HepG2 (cell line): ENCODE results near the gene PLCB1. TPM values are rescaled to one million over a fixed set of nuclear protein-coding genes. Genes with fewer than 3 reads are reported as not detected.

ENCODE experiments used
- ATAC-seq: fragments of 200-7000 bp; cut with Tn5 transposase; 3 replicates; pipeline ENCODE4 v1.9.1; 2020; ENCODE audit warnings: mild to moderate bottlenecking, moderate library complexity
- BruUV-seq: library from RNA; stranded (reverse); fragments of 400-500 nt; replicated peaks from 2 replicates; lab custom pipeline; 2021; lab: Mats Ljungman, UMichigan
- CTCF ChIA-PET: fragments of 300-600 bp; formaldehyde crosslinking; extraction: SDS; loops from one replicate; lab custom pipeline; 2021; ENCODE audit warnings: low total read pairs, inconsistent platforms, low intra/inter-chr PET ratio; lab: Yijun Ruan, JAX
- POLR2A ChIA-PET: fragments of 350-600 bp; sonication (Branson Sonifier 250); formaldehyde crosslinking; loops from one replicate; lab custom pipeline; 2020; ENCODE audit warnings: antibody characterized with exemption, inconsistent platforms; lab: Yijun Ruan, JAX
- DNase-seq: peaks from one replicate; pipeline ENCODE4 v3.0.0-alpha.2; 2015; ENCODE audit warnings: low spot score
- FAIRE-seq: peaks from 3 replicates; lab custom pipeline; 2011; peaks lifted over from hg19 to GRCh38; lab: Jason Lieb, UNC
- H2AFZ ChIP-seq: one replicate; pipeline ENCODE4 v1.6.1; 2011; ENCODE audit warnings: low read length, inconsistent platforms
- H3K27ac ChIP-seq: fragments of 300-600 bp; 3 replicates; pipeline ENCODE4 v1.8.0; 2011; ENCODE audit warnings: mixed run types, mild to moderate bottlenecking, mixed read lengths, low read length, inconsistent platforms; ENCODE audit not compliant: insufficient read depth; ENCODE audit errors: extremely low read length
- H3K27me3 ChIP-seq, 2 experiments: fragments of 200-600 bp in 1 of 2; 2 replicates in 1 of 2; 3 replicates in 1 of 2; pipeline versions ENCODE4 v1.6.0 to v1.8.0; 2011; ENCODE audit warnings: low read length in 2 of 2, mild to moderate bottlenecking in 2 of 2, moderate library complexity in 2 of 2, inconsistent platforms in 1 of 2; ENCODE audit not compliant: insufficient read depth in 2 of 2, control insufficient read depth in 1 of 2
- H3K36me3 ChIP-seq, 2 experiments: fragments of 200-600 bp in 1 of 2; replicated peaks in 1 of 2; 2 replicates in 1 of 2; 3 replicates in 1 of 2; pipeline versions ENCODE4 v1.5.1 to v1.8.0; 2011; ENCODE audit warnings: low read length in 2 of 2, inconsistent platforms in 1 of 2; ENCODE audit not compliant: insufficient read depth in 2 of 2, control insufficient read depth in 1 of 2
- H3K4me1 ChIP-seq: 2 replicates; pipeline ENCODE4 v1.5.1; 2012; ENCODE audit warnings: low read length, inconsistent platforms; ENCODE audit not compliant: insufficient read depth
- H3K4me2 ChIP-seq: 2 replicates; pipeline ENCODE4 v1.6.0; 2011; ENCODE audit warnings: low read depth, low read length, inconsistent platforms
- H3K4me3 ChIP-seq, 3 experiments: fragments of 200-600 bp in 1 of 3; sonication (generic), shearing (Covaris generic) in 1 of 3; replicated peaks in 1 of 3; 2 replicates each; pipeline ENCODE4 v1.5.1; 2011 to 2016; ENCODE audit warnings: low read length in 3 of 3, inconsistent platforms in 2 of 3, low read depth in 2 of 3, mild to moderate bottlenecking in 2 of 3, control low read depth in 1 of 3, mixed read lengths in 1 of 3; ENCODE audit not compliant: insufficient read depth in 1 of 3
- H3K79me2 ChIP-seq: one replicate; pipeline ENCODE4 v1.6.1; 2011; ENCODE audit warnings: low read length, inconsistent platforms; ENCODE audit not compliant: insufficient read depth
- H3K9ac ChIP-seq: 2 replicates; pipeline ENCODE4 v1.6.0; 2011; ENCODE audit warnings: mild to moderate bottlenecking, low read depth, low read length, inconsistent platforms; ENCODE audit not compliant: insufficient read depth
- H3K9me3 ChIP-seq: 2 replicates; pipeline ENCODE4 v1.5.1; 2012; ENCODE audit warnings: mild to moderate bottlenecking, low read length
- H4K20me1 ChIP-seq: 2 replicates; pipeline ENCODE4 v1.6.0; 2011; ENCODE audit warnings: inconsistent platforms, mild to moderate bottlenecking, low read length, moderate library complexity; ENCODE audit not compliant: insufficient read depth
- CREB1 ChIP-seq, 2 experiments: fragments of 450-650 bp in 1 of 2; IDR thresholded peaks; 2 replicates each; pipeline ENCODE4 v1.6.1; 2016 to 2017; ENCODE audit warnings: control low read depth in 1 of 2, mild to moderate bottlenecking in 1 of 2, missing compliant biosample characterization in 1 of 2, missing genetic modification characterization in 1 of 2
- DMAP1 ChIP-seq: IDR thresholded peaks from 2 replicates; pipeline ENCODE4 v1.6.1; 2016
- STAG1 ChIP-seq: sonication (generic); formaldehyde crosslinking; IDR thresholded peaks from 2 replicates; pipeline ENCODE4 v1.4.0; 2020; ENCODE audit warnings: missing genetic modification reagents
- TCF12 ChIP-seq, 2 experiments: fragments of 450-650 bp in 1 of 2; sonication (generic) in 1 of 2; formaldehyde crosslinking in 1 of 2; IDR thresholded peaks; 2 replicates each; pipeline versions ENCODE4 v1.6.1 to v1.8.0; 2017 to 2022; ENCODE audit warnings: antibody characterized with exemption in 1 of 2, mild to moderate bottlenecking in 1 of 2, missing genetic modification reagents in 1 of 2, moderate library complexity in 1 of 2
- TGIF2 ChIP-seq: IDR thresholded peaks from 2 replicates; pipeline ENCODE4 v1.6.1; 2016; ENCODE audit warnings: control low read depth, missing compliant biosample characterization
- UBTF ChIP-seq: sonication (generic); formaldehyde crosslinking; IDR thresholded peaks from 2 replicates; pipeline ENCODE4 v1.4.0; 2020; ENCODE audit warnings: mild to moderate bottlenecking, missing genetic modification reagents
- ZNF207 ChIP-seq: fragments of 450-650 bp; IDR thresholded peaks from 2 replicates; pipeline ENCODE4 v1.6.1; 2016; ENCODE audit warnings: antibody characterized with exemption, borderline replicate concordance
- in situ Hi-C: cut with HindIII; loops from 2 replicates; pipeline ENCODE4 v1.10.0; 2017; ENCODE audit warnings: low pct_unique_long_range_greater_than_20kb; ENCODE audit not compliant: extremely low pct_ligation_motif_present
- intact Hi-C: fragments of 100-400 bp; cut with micrococcal nuclease; formaldehyde crosslinking; loops from one replicate; pipeline ENCODE4 v1.10.0; 2022; ENCODE audit not compliant: unreplicated experiment
- polyA plus RNA-seq, 8 experiments: library from polyadenylated mRNA; depleted of rRNA in 3 of 8; stranded (reverse) in 7 of 8; unstranded in 1 of 8; fragments of >200 nt; fragmentation: Illumina TruSeq in 4 of 8; extraction: Trizol in 4 of 8; gene quantifications; 2 replicates each; pipeline versions ENCODE4 v1.2.1 to v1.2.3, GENCODE V29; 2011 to 2016; ENCODE audit warnings: low read depth in 4 of 8, missing spikeins in 1 of 8, mixed read lengths in 1 of 8; ENCODE audit not compliant: insufficient read depth in 1 of 8
- total RNA-seq, 5 experiments: library from RNA; depleted of rRNA; stranded (reverse); fragments of >200 nt; fragmentation: Illumina TruSeq; extraction: Trizol; gene quantifications; 2 replicates each; pipeline ENCODE4 v1.2.3, GENCODE V29; 2016; ENCODE audit warnings: low read depth in 1 of 5
- TF ChIP-seq, protein P1 (sequence below): sonication (generic); formaldehyde crosslinking; conservative IDR thresholded peaks from 2 replicates; pipeline ENCODE4 v1.4.0; 2020; ENCODE audit warnings: missing genetic modification reagents
- TF ChIP-seq, protein P2 (sequence below): sonication (generic); formaldehyde crosslinking; conservative IDR thresholded peaks from 2 replicates; pipeline ENCODE4 v1.8.0; 2022; ENCODE audit warnings: mild to moderate bottlenecking, moderate library complexity, missing genetic modification reagents

Gene PLCB1
- total and polyA plus RNA-seq, 2 of the 13 experiments (the other 11 are each of a cell fraction or from before 2014, with no cell fraction given): 42.4 to 55.9 TPM

DNA sequence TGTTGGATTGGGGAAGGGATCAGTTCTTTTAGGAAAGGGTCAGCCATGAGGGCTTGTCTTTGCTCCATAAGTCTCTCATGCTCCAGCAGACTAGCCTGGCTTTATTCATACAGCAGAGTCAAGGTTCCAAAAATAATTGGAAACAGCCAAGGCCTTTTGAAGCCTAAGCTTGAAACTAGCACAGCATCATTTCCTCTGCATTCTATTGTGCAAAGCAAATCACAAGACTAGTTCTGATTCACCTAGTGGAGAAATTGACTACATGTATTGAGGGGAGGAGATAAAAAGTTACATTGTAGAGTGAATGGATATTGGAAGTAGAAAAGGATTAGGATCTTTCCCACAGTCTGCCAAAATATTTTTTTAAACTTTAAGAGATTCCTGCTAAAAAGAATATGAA is 777.5 kb downstream of the PLCB1 start:
- H3K27ac ChIP-seq: no peak overlapping the region
- TF ChIP-seq, protein P1, sequence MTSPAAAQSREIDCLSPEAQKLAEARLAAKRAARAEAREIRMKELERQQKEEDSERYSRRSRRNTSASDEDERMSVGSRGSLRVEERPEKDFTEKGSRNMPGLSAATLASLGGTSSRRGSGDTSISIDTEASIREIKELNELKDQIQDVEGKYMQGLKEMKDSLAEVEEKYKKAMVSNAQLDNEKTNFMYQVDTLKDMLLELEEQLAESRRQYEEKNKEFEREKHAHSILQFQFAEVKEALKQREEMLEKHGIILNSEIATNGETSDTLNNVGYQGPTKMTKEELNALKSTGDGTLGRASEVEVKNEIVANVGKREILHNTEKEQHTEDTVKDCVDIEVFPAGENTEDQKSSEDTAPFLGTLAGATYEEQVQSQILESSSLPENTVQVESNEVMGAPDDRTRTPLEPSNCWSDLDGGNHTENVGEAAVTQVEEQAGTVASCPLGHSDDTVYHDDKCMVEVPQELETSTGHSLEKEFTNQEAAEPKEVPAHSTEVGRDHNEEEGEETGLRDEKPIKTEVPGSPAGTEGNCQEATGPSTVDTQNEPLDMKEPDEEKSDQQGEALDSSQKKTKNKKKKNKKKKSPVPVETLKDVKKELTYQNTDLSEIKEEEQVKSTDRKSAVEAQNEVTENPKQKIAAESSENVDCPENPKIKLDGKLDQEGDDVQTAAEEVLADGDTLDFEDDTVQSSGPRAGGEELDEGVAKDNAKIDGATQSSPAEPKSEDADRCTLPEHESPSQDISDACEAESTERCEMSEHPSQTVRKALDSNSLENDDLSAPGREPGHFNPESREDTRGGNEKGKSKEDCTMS (CRISPR knock-in tag): no peak
- TF ChIP-seq DMAP1 (CRISPR knock-in tag) (no peak), TCF12 (IDR thresholded peaks at IDR 0.05) (no peak), TCF12 (CRISPR knock-in tag; IDR thresholded peaks at IDR 0.05) (no peak), TGIF2 (CRISPR knock-in tag) (no peak), UBTF (CRISPR knock-in tag) (no peak), CREB1 (IDR thresholded peaks at IDR 0.05) (no peak), CREB1 (CRISPR knock-in tag; IDR thresholded peaks at IDR 0.05) (no peak), STAG1 (CRISPR knock-in tag) (no peak), ZNF207 (no peak)
- TF ChIP-seq, protein P2, sequence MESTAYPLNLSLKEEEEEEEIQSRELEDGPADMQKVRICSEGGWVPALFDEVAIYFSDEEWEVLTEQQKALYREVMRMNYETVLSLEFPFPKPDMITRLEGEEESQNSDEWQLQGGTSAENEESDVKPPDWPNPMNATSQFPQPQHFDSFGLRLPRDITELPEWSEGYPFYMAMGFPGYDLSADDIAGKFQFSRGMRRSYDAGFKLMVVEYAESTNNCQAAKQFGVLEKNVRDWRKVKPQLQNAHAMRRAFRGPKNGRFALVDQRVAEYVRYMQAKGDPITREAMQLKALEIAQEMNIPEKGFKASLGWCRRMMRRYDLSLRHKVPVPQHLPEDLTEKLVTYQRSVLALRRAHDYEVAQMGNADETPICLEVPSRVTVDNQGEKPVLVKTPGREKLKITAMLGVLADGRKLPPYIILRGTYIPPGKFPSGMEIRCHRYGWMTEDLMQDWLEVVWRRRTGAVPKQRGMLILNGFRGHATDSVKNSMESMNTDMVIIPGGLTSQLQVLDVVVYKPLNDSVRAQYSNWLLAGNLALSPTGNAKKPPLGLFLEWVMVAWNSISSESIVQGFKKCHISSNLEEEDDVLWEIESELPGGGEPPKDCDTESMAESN (CRISPR knock-in tag): no peak
- no peak overlapping the region for H3K4me3 ChIP-seq
- no peak overlapping the region for H3K9ac ChIP-seq
- ATAC-seq (no peak), FAIRE-seq (no peak), DNase-seq (no peak)
- in situ Hi-C loops (no loop called here), intact Hi-C loops (no loop called here)
- no peaks in the 10 kb centered on the region for H3K79me2 ChIP-seq
- CTCF ChIA-PET: no interaction called here
- no peak overlapping the region for H2AFZ ChIP-seq
- no peaks in the 10 kb centered on the region for H3K36me3 ChIP-seq
- POLR2A ChIA-PET: no interaction called here
- H4K20me1 ChIP-seq: no peaks in the 10 kb centered on the region
- H3K27me3 ChIP-seq: no peaks in the 10 kb centered on the region
- H3K4me2 ChIP-seq: no peak overlapping the region
- BruUV-seq: no TSS peak
- H3K9me3 ChIP-seq: peaks cover 1% of the 10 kb centered on the region; the same call in 1 of the 2 replicates
- H3K4me1 ChIP-seq: no peaks in the 10 kb centered on the region
